Choroid plexus epithelial cell (primary cell): Measurements from ENCODE around the gene OTOA.

Experiments used
- DNase-seq: peaks from one replicate; pipeline ENCODE4 v3.0.0-alpha.2; 2010; ENCODE audit warnings: low read depth
- H3K4me3 ChIP-seq: 2 replicates; pipeline ENCODE4 v1.5.1; 2011; ENCODE audit warnings: low read depth, mild to moderate bottlenecking, control low read depth, low read length, moderate library complexity
- CTCF ChIP-seq: conservative IDR thresholded peaks from 2 replicates; pipeline ENCODE4 v1.5.1; 2011; ENCODE audit warnings: low read depth, mild to moderate bottlenecking, control low read depth, inconsistent platforms, low read length, moderate library complexity

Gene OTOA

GRCh38 chr16:21650521-21650920 lies 13.2 kb upstream of the OTOA start:
- no peak overlapping the region for H3K4me3 ChIP-seq
- TF ChIP-seq CTCF: no peak
- peak; percentile 35 for DNase-seq

GRCh38 chr16:21651515-21651914 lies 12.3 kb upstream of the OTOA start:
- TF ChIP-seq CTCF: no peak
- H3K4me3 ChIP-seq: no peak overlapping the region
- DNase-seq: no peak

- H3K4me3 ChIP-seq: no peak within 1 kb of the TSS
- TF ChIP-seq CTCF: no peak
- DNase-seq: no peak
Measured at GRCh38 chr16:21652453-21652852, 11.3 kb upstream of the OTOA start, which contains the start of gene IGSF6. TSS of gene IGSF6 (minus strand) at chr16:21652608. CDS start at chr16:21652598, 10 bp downstream.

GRCh38 chr16:21653571-21653970 lies 10.2 kb upstream of the OTOA start:
- no peak for TF ChIP-seq CTCF
- H3K4me3 ChIP-seq: no peak overlapping the region
- DNase-seq: no peak

- no peak for DNase-seq
- no peak for TF ChIP-seq CTCF
- no peak overlapping the region for H3K4me3 ChIP-seq
Measured at GRCh38 chr16:21654466-21654865, 9.3 kb upstream of the OTOA start.

GRCh38 chr16:21654881-21655280 lies 8.9 kb upstream of the OTOA start:
- H3K4me3 ChIP-seq: no peak overlapping the region
- TF ChIP-seq CTCF: no peak
- no peak for DNase-seq
